ENCODE results near the gene MFAP3. TPM values are rescaled to one million over a fixed set of nuclear protein-coding genes. Genes with fewer than 3 reads are reported as not detected.

The MFAP3 gene
- total RNA-seq, 1 experiment from 2014 or later, result 18.5 TPM

DNA sequence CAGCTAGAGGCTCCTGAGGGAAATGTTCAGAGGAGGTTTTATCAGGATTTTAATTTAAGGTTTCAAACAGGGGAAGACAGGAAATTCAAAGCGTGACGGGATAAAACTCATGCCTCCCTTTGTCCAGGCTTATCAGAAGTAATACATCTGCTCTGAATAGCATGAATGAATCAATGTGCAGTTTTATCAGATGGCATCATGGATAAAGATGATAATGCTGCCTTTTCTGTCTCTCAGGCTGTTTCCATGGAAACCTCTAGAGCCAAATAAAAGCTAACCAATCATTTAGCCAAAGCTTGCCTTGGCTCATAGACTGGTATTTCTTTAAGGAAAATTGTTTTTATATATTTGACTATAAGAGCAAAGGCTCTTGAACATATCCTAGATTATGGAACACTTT is 16.4 kb downstream of the MFAP3 start (continued):
- TF ChIP-seq REST (IDR thresholded peaks at IDR 0.05; ENCODE audit: low read depth) (no peak), JUND (IDR thresholded peaks at IDR 0.05) (no peak), YY1 (IDR thresholded peaks at IDR 0.05; ENCODE audit: extremely low read depth, insufficient replicate concordance, low read depth, low read length) (no peak), SIN3A (IDR thresholded peaks at IDR 0.05; ENCODE audit: low read depth) (no peak), ZFX (IDR thresholded peaks at IDR 0.05) (no peak), EZH2phosphoT487 (IDR thresholded peaks at IDR 0.05; ENCODE audit: borderline replicate concordance) (no peak), CBX3 (IDR thresholded peaks at IDR 0.05; ENCODE audit: low read depth) (no peak), POLR2AphosphoS5 (IDR thresholded peaks at IDR 0.05; ENCODE audit: low read depth, low read length) (no peak)
- TF ChIP-seq, protein P1, sequence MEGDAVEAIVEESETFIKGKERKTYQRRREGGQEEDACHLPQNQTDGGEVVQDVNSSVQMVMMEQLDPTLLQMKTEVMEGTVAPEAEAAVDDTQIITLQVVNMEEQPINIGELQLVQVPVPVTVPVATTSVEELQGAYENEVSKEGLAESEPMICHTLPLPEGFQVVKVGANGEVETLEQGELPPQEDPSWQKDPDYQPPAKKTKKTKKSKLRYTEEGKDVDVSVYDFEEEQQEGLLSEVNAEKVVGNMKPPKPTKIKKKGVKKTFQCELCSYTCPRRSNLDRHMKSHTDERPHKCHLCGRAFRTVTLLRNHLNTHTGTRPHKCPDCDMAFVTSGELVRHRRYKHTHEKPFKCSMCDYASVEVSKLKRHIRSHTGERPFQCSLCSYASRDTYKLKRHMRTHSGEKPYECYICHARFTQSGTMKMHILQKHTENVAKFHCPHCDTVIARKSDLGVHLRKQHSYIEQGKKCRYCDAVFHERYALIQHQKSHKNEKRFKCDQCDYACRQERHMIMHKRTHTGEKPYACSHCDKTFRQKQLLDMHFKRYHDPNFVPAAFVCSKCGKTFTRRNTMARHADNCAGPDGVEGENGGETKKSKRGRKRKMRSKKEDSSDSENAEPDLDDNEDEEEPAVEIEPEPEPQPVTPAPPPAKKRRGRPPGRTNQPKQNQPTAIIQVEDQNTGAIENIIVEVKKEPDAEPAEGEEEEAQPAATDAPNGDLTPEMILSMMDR (IDR thresholded peaks at IDR 0.05 in 2 of 3, conservative IDR thresholded peaks at IDR 0.05 in 1 of 3; ENCODE audit: borderline replicate concordance in 1 of 3, insufficient read depth in 1 of 3, low read depth in 2 of 3, low read length in 2 of 3), result no peak
